ENCODE data around the gene CCNA2. TPM values are rescaled to one million over a fixed set of nuclear protein-coding genes. Genes with fewer than 3 reads are reported as not detected.

The CCNA2 gene
- total RNA-seq (1 to 10 TPM; 1.1 to 1.3 TPM), polyA plus RNA-seq (under 1 TPM in 1 of 3 donors, not detected in 2; 0.51 TPM), total RNA-seq (0.71 to 4.4 (median 2.0) reads per million in 6 experiments)

DNA sequence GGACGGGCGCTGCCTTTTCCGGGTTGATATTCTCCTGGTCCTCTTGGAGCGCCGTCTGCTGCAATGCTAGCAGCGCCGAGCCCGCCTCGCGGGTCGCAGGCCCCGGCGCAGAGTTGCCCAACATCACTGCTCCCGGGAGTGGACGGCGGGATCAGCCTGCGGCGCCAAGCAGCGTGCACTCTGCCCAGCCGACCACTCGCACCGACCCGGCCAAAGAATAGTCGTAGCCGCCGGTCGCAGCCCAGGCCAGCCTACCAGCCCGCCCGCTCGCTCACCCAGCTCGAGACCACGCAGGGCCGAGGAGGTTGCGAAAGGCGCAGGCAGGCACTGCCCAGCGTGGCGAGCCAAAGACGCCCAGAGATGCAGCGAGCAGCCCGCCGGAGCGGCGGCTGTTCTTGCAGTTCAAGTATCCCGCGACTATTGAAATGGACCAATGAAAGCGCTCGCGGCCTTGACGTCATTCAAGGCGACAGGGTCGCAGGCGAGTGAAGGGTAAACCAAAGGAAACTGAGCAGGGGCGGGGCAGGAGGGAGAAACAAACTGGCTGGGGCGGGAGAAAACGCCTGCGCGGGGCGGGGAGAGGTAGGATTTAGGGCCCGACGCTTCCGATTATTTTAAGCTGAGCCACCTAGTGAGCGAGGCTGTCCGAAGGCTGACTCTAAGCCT, at the start of gene CCNA2:
Gene CCNA2 (minus strand): TSS at position 379 of the 666 bp plus-strand sequence. CDS start 255 bp downstream, at position 124.
- peaks cover 0 to 8% (median 0%) of the 10 kb centered on the region in 3 donors for H3K36me3 Mint-ChIP-seq
- H3K4me3 Mint-ChIP-seq: peak within 1 kb of the TSS; percentile 85 to 99 (median 93)
- peak within 1 kb of the TSS; percentile 58 to 96 (median 90) for H3K27ac Mint-ChIP-seq
- H3K4me1 Mint-ChIP-seq: peaks cover 6 to 20% (median 18%) of the 10 kb centered on the region in 4 donors
- ATAC-seq: peak; percentile 97
- peak; percentile 87 to 97 (median 94) for DNase-seq
- POLR2A ChIA-PET: interaction anchor here (1.0 to 2.5 kb wide), 3 partner anchors 23 to 126 kb away, joined by 3 to 26 read pairs (median 6); partner anchors contain the start of genes BBS7 and EXOSC9
- no peaks in the 10 kb centered on the region for H3K9me3 Mint-ChIP-seq
- H3K27me3 Mint-ChIP-seq: peaks cover 0 to 1% (median 0%) of the 10 kb centered on the region in 5 donors

DNA sequence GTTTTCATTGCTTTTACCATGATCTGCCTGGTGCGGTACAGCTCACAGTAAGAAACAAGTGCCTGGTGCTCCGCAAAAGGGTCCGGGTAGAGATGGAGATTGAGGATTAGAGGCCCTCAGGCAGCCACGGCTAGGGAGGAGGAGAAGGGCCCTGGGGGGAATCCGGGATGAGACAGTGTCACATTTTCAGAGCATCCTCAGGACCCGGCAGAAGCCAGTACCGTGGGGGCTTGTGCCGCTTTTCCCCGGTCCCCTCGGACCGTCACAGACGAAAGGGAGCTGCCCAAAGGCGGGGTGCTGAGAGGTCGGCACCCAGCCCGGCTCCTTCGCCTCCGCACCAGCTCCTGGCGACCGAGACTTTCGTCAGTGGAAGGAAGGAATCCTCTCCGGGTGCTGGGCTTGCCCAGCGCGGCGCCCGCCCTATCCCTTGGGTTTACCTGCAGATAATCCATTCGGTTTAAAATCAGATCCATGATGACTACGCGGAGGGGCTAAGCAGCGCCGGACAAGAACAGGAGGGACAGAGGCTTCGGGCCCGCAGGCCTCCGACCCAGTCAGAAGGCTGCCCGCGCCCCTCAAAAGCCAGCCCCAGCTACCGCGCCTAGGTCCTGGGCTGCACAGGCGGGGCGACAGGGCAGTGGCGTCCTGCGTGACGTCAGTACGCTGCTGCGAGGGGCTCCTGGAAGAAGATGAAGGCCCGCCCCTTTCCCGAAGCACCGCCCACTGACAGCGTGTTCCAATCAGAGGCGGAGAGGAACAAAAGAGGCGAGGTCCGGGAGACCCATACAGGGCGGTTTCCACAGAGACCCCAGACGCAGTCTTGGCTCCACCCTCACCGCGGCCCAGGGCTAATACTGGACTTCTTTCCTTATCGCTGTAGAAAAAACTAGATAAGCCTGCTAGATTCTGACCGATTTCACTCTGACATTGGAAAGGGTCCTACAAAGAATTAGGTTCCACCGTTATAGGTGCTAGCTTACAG, 46.4 kb upstream of the CCNA2 start, which contains the start of gene BBS7:
Gene BBS7 (minus strand): TSS at position 634 of the 982 bp plus-strand sequence. CDS start 161 bp downstream, at position 473.
- Mint-ChIP-seq H3K36me3 (peaks cover 0 to 17% (median 10%) of the 10 kb centered on the region in 3 donors), H3K27ac (peak within 1 kb of the TSS; percentile 72 to 97 (median 95)), H3K9me3 (no peaks in the 10 kb centered on the region), H3K4me1 (peaks cover 8 to 22% (median 16%) of the 10 kb centered on the region in 4 donors), H3K4me3 (peak within 1 kb of the TSS; percentile 86 to 99 (median 97)), H3K27me3 (peaks cover 0 to 20% (median 4%) of the 10 kb centered on the region in 5 donors)
- POLR2A ChIA-PET: interaction anchor here (1.1 to 2.2 kb wide), 4 partner anchors 17 to 70 kb away, joined by 3 to 6 read pairs (median 4); partner anchors contain the start of genes CCNA2 and EXOSC9
- DNase-seq (peak; percentile 88 to 98 (median 92)), ATAC-seq (peak; percentile 96 to 97)

DNA sequence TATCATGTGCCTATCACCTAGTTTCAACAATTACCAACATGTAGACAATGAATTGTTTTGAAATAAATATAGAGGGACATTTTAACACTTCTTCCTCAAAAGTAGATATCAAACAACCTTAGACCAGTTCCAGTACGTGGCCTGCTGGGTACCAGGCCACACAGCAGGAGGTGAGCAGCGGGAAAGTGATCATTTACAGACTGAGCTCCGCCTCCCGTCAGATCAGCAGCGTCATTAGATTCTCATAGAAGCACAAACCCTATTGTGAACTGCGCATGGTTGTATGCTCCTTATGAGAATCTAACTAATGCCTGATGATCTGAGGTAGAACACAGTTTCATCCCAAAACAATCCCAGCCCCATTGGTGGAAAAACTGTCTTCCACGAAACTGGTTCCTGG, 40.1 kb upstream of the CCNA2 start:
- H3K36me3 Mint-ChIP-seq: peaks cover 0 to 48% (median 12%) of the 10 kb centered on the region in 3 donors
- ATAC-seq: no peak
- H3K9me3 Mint-ChIP-seq: no peaks in the 10 kb centered on the region
- peak overlapping the region in 1 of 10 donors; percentile 2 for H3K27ac Mint-ChIP-seq
- H3K4me3 Mint-ChIP-seq: no peak overlapping the region
- no peaks in the 10 kb centered on the region for H3K27me3 Mint-ChIP-seq
- peaks cover 2 to 9% (median 3%) of the 10 kb centered on the region in 4 donors for H3K4me1 Mint-ChIP-seq
- no peak for DNase-seq
- POLR2A ChIA-PET: no interaction called here

DNA sequence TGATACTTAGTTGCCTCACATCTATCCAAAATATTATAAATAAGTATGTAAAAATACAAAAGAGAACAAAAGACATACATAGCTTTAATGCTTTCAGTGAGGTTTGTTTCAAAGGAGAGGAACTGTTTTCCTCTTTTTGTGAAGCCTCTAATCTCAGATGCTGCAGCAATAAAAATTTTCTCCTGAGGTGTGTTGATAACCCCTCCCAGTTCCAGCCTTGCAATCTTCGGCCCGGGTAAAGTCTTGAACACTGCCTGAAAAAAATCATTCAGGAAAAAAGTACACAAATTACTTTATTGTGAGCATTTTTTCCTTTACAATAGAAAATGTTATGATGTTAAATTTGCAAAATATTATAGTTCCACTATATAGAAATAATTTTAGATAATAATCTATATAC, 37.7 kb upstream of the CCNA2 start:
- Mint-ChIP-seq H3K4me1 (peaks cover 0 to 7% (median 0%) of the 10 kb centered on the region in 4 donors), H3K27me3 (no peaks in the 10 kb centered on the region), H3K9me3 (no peaks in the 10 kb centered on the region), H3K27ac (no peak overlapping the region), H3K36me3 (peaks cover 0 to 51% (median 15%) of the 10 kb centered on the region in 3 donors), H3K4me3 (no peak overlapping the region)
- DNase-seq (no peak), ATAC-seq (no peak)
- POLR2A ChIA-PET: no interaction called here

DNA sequence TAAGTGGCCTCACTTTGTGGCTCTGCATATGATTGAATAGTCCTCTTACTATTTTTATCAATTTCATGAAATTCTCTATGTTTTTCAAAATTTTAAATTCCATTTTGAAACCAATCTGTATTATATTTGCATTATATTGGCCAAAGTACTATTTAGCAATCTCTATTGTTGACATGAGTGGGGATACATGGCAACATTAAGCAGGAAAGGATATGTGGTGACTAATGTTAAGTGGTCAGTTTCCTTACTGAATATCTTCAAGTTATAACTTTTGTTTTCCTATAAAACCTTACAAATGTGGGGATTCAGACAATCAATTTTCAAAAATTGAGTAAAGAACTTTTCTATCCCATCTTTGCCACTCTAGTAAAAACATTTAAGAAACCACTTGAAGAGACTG, 36.4 kb upstream of the CCNA2 start:
- Mint-ChIP-seq H3K4me1 (peaks cover 0 to 3% (median 0%) of the 10 kb centered on the region in 4 donors), H3K9me3 (no peaks in the 10 kb centered on the region), H3K36me3 (peaks cover 0 to 46% (median 13%) of the 10 kb centered on the region in 3 donors), H3K4me3 (no peak overlapping the region), H3K27me3 (no peaks in the 10 kb centered on the region), H3K27ac (no peak overlapping the region)
- no peak for ATAC-seq
- POLR2A ChIA-PET: no interaction called here
- DNase-seq: no peak

DNA sequence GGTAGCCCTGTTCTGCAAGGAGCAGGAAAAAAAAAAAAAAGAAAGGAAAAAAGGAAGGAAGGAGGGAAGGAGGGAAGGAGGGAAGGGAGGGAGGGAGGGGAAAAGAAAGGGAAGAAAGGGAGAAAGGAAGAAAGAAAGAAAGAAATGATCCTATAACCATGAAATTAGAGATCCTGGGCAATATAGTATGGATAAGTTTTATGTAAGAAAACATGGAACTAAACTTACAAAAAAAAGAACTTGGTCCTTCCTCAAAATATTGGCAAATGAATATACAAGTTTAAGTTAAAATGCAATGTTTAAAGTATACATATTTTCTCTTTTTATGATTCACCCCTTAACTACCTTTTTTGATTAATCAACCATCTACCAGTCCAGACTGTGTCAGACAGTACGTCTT, 27.7 kb upstream of the CCNA2 start:
- POLR2A ChIA-PET: no interaction called here
- DNase-seq (no peak), ATAC-seq (no peak)
- Mint-ChIP-seq H3K4me1 (no peaks in the 10 kb centered on the region), H3K27me3 (no peaks in the 10 kb centered on the region), H3K36me3 (peaks cover 0 to 47% (median 20%) of the 10 kb centered on the region in 3 donors), H3K27ac (no peak overlapping the region), H3K9me3 (no peaks in the 10 kb centered on the region), H3K4me3 (no peak overlapping the region)

DNA sequence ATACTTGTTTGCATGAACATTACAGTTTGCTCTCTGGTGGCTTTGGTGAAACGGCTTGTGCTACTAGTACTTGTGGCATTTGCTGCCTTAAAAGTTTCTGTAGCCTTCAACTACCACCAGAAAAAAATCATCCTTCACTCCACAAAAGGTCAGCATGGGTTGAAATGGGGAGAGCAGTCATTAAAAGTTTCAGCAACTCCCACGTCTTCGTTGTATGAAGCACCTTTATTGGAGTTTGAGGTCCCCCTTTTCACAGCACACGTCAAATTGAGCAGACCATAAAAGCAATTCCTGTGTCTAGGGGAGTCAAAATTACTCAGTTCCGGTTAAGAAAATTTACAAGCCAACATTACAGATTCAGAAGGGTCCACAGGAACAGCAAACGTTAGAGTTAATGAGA, 23.0 kb upstream of the CCNA2 start:
- Mint-ChIP-seq H3K9me3 (no peaks in the 10 kb centered on the region), H3K4me1 (peaks cover 0 to 2% (median 0%) of the 10 kb centered on the region in 4 donors), H3K27ac (no peak overlapping the region), H3K27me3 (no peaks in the 10 kb centered on the region), H3K4me3 (no peak overlapping the region), H3K36me3 (peaks cover 0 to 59% (median 20%) of the 10 kb centered on the region in 3 donors)
- ATAC-seq: no peak
- DNase-seq: no peak
- POLR2A ChIA-PET: no interaction called here

DNA sequence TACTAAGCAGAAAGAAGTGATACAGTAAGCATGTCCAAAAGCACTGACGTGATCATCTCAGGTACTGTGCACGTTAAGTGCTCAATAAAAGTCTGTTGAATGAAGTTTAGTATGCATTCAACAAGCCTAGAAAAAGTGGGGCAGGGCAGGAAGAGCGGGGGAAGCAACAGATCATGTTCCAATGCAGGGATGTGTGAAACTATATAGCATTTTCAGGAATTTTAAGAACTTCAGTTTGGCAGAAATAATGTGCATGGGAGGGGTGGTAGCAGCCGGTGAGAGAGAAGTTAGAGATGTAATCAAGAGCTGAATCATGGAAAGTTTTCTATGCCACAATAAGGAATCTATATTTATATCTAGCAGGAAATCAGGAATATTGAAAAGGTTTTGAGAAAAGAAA, 19.2 kb upstream of the CCNA2 start:
- POLR2A ChIA-PET: no interaction called here
- Mint-ChIP-seq H3K27me3 (no peaks in the 10 kb centered on the region), H3K4me1 (peaks cover 0 to 2% (median 0%) of the 10 kb centered on the region in 4 donors), H3K27ac (peak overlapping the region in 1 of 10 donors; percentile 44), H3K36me3 (peaks cover 0 to 60% (median 26%) of the 10 kb centered on the region in 3 donors), H3K9me3 (peaks cover 0 to 2% (median 0%) of the 10 kb centered on the region in 9 donors), H3K4me3 (no peak overlapping the region)
- DNase-seq: no peak
- no peak for ATAC-seq

DNA sequence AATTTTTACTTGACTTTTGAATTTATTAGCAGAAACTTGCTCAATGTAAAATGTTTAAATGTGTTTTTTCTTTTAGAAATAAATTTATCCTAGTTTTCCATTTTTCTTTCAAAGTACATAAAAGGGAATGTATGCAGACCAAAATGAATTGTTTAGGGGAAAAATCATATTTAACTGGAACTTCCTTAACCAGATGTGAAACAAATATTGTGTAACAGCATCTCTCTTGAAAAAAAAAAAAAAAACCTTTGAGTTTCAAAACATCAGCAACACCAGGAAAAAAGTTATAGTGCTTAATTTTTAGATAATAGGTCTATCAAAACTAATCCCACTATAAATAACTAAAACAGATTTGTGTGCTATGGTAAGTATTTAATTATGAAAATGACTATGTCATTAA, 14.5 kb upstream of the CCNA2 start:
- Mint-ChIP-seq H3K9me3 (peaks cover 0 to 2% (median 0%) of the 10 kb centered on the region in 9 donors), H3K36me3 (peaks cover 0 to 43% (median 22%) of the 10 kb centered on the region in 3 donors), H3K4me3 (no peak overlapping the region), H3K4me1 (no peaks in the 10 kb centered on the region), H3K27me3 (no peaks in the 10 kb centered on the region), H3K27ac (no peak overlapping the region)
- POLR2A ChIA-PET: no interaction called here
- no peak for ATAC-seq
- no peak for DNase-seq

DNA sequence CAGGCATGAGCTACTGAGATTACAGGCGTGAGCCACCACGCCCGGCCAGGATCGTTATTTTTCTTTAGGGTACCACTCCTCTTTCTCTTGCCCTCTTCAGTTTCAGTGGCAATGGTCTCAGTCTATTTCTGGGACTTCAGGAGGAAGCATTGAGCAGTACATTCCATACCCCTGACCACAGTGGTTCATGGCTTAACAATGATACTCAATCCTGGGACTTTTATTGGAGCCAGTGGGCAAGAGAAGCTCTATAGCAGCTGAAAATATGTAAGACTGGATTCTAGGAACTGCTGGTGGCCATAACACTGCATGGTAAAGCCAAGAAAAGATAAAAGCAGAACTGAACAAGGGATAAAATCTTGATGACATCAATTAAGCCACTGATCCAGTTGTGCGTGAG, 5.8 kb upstream of the CCNA2 start:
- no peaks in the 10 kb centered on the region for H3K27me3 Mint-ChIP-seq
- no peak for DNase-seq
- H3K9me3 Mint-ChIP-seq: no peaks in the 10 kb centered on the region
- H3K4me1 Mint-ChIP-seq: no peaks in the 10 kb centered on the region
- no peak overlapping the region for H3K4me3 Mint-ChIP-seq
- POLR2A ChIA-PET: no interaction called here
- H3K27ac Mint-ChIP-seq: no peak overlapping the region
- H3K36me3 Mint-ChIP-seq: peaks cover 0 to 25% (median 5%) of the 10 kb centered on the region in 3 donors
- no peak for ATAC-seq

DNA sequence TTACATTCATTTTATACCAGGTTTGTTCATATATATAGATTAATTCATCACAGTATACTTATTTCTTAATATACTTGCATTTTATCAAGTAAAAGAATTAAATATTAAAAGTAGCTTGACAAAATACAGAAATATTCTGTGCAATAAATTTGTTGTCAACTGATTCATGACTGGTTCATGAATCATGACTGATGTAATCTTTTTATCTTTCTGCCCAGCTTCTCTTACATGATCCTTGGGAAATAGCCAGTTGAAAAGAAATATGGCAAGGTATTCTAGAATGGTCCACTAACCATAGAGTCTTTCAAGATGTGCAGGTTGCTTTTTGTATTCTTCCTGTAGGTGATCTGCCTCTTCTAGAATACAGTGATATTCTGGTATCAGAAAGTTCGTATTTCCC, 4.2 kb upstream of the CCNA2 start:
- H3K27me3 Mint-ChIP-seq: peaks cover 0 to 1% (median 0%) of the 10 kb centered on the region in 5 donors
- no peak overlapping the region for H3K4me3 Mint-ChIP-seq
- POLR2A ChIA-PET: no interaction called here

DNA sequence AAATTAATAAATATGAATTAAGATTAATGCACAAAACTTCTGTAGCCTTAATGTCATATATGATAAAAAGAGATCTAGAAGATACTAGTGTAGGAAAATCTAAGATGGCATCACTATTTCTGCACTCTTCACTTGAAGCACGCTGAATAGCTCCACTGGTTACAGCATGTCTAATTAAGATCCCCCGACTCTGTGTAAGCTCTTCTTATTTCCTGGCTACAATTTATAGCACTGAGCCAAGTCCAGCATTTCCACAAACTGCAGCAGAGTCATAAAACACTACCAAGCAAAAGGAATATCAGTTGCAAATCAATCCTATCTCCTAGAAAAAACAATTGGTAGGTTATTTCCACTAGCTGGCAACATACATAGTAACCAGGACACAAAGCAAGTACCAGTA, 1.3 kb upstream of the CCNA2 start:
- Mint-ChIP-seq H3K27ac (peak overlapping the region in 1 of 10 donors; percentile 62), H3K4me3 (peak overlapping the region in 5 of 10 donors; percentile 33 to 69 (median 39)), H3K4me1 (peaks cover 6 to 20% (median 18%) of the 10 kb centered on the region in 4 donors), H3K27me3 (peaks cover 0 to 1% (median 0%) of the 10 kb centered on the region in 5 donors), H3K36me3 (peaks cover 0 to 3% (median 0%) of the 10 kb centered on the region in 3 donors), H3K9me3 (no peaks in the 10 kb centered on the region)
- no peak for ATAC-seq
- no peak for DNase-seq
- POLR2A ChIA-PET: interaction anchor here (1.8 to 2.5 kb wide), 2 partner anchors 24 to 45 kb away, joined by 6 to 26 read pairs; partner anchors contain the start of genes BBS7 and EXOSC9

More for the DNA sequence above, 4.2 kb upstream of the CCNA2 start:
- Mint-ChIP-seq H3K27ac (no peak overlapping the region), H3K4me1 (peaks cover 4 to 14% (median 12%) of the 10 kb centered on the region in 4 donors), H3K36me3 (peaks cover 0 to 21% (median 3%) of the 10 kb centered on the region in 3 donors), H3K9me3 (no peaks in the 10 kb centered on the region)
- no peak for ATAC-seq
- DNase-seq: no peak
